Muscle layer of colon (tissue), 2 donors: ENCODE data around the gene SLC9A2.

Source experiments
- H3K27ac ChIP-seq: one replicate; pipeline ENCODE4 v1.7.0; 2013; ENCODE audit warnings: low read depth, mild to moderate bottlenecking, low read length, moderate library complexity
- H3K27me3 ChIP-seq, 2 donors: one replicate each; pipeline ENCODE4 v1.7.0; 2013; ENCODE audit warnings: low read length in 2 of 2, mild to moderate bottlenecking in 2 of 2; ENCODE audit not compliant: insufficient read depth in 2 of 2, control insufficient read depth in 1 of 2
- H3K36me3 ChIP-seq: one replicate; pipeline ENCODE4 v1.7.0; 2013; ENCODE audit warnings: mild to moderate bottlenecking, low read length; ENCODE audit not compliant: insufficient read depth
- H3K4me1 ChIP-seq: one replicate; pipeline ENCODE4 v1.7.0; 2013; ENCODE audit warnings: mild to moderate bottlenecking, low read length; ENCODE audit not compliant: insufficient read depth
- H3K4me3 ChIP-seq, 2 donors: one replicate each; pipeline ENCODE4 v1.7.0; 2013; ENCODE audit warnings: low read length in 2 of 2, low read depth in 1 of 2, mild to moderate bottlenecking in 1 of 2, moderate library complexity in 1 of 2
- H3K9ac ChIP-seq: one replicate; pipeline ENCODE4 v1.7.0; 2013; ENCODE audit warnings: low read length
- H3K9me3 ChIP-seq: one replicate; pipeline ENCODE4 v1.7.0; 2013; ENCODE audit warnings: mild to moderate bottlenecking, low read length
- donor health status: abdominal sarcoma.
- donor health status: Adenocarcinoma of cecum.

The SLC9A2 gene

DNA sequence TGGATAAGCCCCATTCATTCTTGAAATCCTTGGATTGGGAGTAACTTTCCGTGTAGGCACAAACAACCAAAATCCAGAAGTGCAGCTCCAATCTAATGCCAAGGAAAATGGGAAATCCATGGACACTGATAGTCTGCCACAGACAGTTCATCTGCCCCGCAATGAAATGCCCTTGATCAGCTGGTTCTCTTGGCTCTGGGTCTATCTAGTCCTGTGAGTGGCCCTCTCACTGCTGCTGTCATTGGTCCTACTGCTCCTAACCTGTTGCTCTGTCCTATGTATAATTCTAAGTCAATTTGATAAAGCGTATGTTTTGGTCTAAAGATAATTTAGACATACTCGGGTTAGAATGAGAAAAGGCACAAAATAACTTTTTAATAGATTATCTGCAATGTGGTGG, 128.8 kb downstream of the SLC9A2 start:
- Histone ChIP-seq H3K36me3 (no peaks in the 10 kb centered on the region), H3K4me3 (no peak overlapping the region), H3K9ac (no peak overlapping the region), H3K27me3 (no peaks in the 10 kb centered on the region), H3K9me3 (no peaks in the 10 kb centered on the region), H3K4me1 (no peaks in the 10 kb centered on the region), H3K27ac (no peak overlapping the region)

DNA sequence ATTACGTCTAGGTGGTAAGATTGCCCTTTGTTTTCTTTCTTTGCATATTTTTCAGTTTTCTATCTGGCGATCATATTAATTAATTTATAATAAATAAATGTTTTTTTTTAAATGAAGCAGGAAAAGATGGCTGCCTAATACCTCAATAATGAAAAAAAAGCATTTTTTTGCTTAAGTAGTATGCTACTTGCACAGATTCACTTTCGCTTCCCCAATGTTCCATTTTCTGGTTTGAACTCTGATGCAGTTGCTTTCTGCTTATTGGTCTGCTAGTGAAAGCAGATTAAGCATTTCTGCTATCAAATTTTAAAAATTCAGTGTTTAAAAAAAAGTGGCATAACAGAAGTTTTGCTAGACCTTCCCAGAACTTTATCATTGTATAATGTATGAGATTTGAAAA, 130.6 kb downstream of the SLC9A2 start:
- Histone ChIP-seq H3K4me3 (no peak overlapping the region), H3K36me3 (no peaks in the 10 kb centered on the region), H3K27ac (no peak overlapping the region), H3K4me1 (no peaks in the 10 kb centered on the region), H3K9ac (no peak overlapping the region), H3K9me3 (no peaks in the 10 kb centered on the region), H3K27me3 (no peaks in the 10 kb centered on the region)

DNA sequence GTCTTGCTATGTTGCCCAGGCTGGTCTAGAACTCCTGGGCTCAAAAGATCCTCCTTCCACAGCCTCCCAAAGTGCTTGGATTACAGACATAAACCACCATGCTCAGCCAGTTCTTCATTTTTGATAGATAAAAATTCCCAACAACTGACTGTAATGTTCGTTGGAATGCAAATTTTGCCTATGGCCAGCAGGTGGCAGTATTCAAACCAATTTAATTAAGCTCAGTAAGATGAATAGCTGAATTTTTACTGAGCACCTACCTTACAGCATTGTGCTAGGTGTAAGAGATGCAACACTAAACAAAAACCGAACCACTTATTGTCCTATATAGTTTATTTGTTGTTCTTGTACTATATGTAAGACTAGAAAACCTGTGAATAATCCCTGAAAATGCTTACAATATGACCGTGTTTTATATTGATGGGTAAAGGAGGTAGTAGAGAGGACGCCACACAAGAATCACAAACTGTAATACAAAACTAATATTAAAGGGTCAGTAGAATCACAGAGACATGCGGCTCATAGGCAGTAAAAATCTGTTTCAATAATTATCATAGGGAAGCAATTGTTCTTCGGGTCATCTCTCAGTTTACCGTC, 134.3 kb downstream of the SLC9A2 start:
- Histone ChIP-seq H3K4me3 (no peak overlapping the region), H3K9me3 (no peaks in the 10 kb centered on the region), H3K9ac (no peak overlapping the region), H3K27ac (no peak overlapping the region), H3K36me3 (no peaks in the 10 kb centered on the region), H3K27me3 (no peaks in the 10 kb centered on the region), H3K4me1 (peaks cover 9% of the 10 kb centered on the region)

DNA sequence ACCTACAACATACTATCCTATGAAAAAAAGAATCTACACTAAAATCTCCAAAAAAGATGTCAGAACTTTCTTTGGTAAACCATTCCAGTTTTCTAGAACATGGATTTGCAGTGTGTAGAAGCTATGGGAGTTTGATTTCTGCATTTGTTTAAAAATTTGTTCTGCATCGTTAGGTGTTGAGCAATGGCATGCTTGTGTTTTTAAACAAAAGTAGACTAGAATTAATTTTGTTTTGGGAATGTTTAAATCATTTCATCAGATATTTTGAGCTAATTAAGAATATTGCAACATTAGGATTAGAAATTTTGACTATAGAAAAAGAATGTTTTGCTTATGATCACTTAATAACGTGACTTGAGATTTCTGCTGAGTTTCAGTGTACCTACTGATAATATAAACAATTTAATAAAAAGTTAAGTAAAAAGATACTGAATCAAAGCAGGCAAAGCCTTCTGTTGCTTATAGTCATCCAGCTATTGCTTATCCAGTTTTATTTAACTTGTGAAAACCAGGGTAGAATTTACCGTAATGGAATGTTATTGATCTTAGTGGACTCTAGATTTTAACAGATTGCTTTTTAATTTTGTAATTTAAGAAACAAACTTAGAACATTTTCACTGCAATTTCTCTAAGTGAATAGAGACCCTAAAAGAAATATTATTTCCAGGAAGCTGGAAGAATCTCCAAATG, 135.2 kb downstream of the SLC9A2 start:
- Histone ChIP-seq H3K27me3 (no peaks in the 10 kb centered on the region), H3K9ac (no peak overlapping the region), H3K4me1 (peaks cover 11% of the 10 kb centered on the region), H3K4me3 (no peak overlapping the region), H3K9me3 (no peaks in the 10 kb centered on the region), H3K27ac (no peak overlapping the region), H3K36me3 (no peaks in the 10 kb centered on the region)

DNA sequence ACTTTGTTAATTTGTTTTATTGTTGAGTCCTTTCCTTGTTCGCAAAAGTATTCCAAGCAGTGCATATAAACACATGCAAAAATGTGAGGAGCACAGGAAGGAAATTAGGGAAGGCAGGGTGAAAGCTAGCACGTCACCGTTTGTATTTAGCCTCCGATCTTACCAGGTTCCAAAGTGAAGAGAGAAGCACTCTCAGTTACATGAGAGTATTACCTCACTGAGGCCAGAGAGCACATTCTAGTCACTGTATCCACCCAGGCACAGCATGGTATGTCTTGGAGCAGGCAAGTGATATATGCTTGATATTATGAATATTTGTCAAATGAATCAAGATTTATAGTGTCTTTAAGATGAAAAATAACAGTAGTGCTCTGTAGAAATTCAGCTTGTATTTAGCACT, 135.9 kb downstream of the SLC9A2 start:
- Histone ChIP-seq H3K9me3 (no peaks in the 10 kb centered on the region), H3K4me1 (peaks cover 11% of the 10 kb centered on the region), H3K36me3 (no peaks in the 10 kb centered on the region), H3K4me3 (no peak overlapping the region), H3K27me3 (no peaks in the 10 kb centered on the region), H3K9ac (no peak overlapping the region), H3K27ac (no peak overlapping the region)

DNA sequence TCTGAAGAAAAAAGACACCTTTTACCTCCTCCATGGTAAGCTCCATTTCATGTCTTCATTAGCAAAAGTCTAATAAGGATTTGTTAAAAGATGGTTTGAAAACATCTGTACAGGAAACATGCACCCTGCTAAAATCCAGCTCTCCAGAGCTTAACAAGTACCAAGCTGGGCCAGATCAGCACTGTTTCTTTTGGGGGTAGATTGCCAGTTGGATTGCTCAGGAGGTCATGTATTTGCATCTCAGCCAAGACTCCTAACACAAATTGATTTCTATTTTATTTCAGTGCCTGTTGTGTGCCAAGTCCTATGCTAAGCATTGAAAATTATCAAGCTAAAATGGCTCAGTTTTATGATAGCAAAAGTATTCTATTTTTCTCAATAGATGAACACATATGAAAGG, 139.1 kb downstream of the SLC9A2 start:
- Histone ChIP-seq H3K36me3 (no peaks in the 10 kb centered on the region), H3K4me3 (no peak overlapping the region), H3K27me3 (no peaks in the 10 kb centered on the region), H3K9me3 (no peaks in the 10 kb centered on the region), H3K9ac (no peak overlapping the region), H3K27ac (no peak overlapping the region), H3K4me1 (peaks cover 11% of the 10 kb centered on the region)
